Neural cell (in vitro differentiated cells): ENCODE results near the gene COTL1. TPM values are rescaled to one million over a fixed set of nuclear protein-coding genes. Genes with fewer than 3 reads are reported as not detected.

Experiments
- H2AFZ ChIP-seq: fragments of 200-600, 300-800 bp; sonication (generic), shearing (Covaris generic); 2 replicates; pipeline ENCODE4 v1.6.0; 2014; ENCODE audit warnings: low read depth, mild to moderate bottlenecking, antibody characterized with exemption, low read length, moderate library complexity
- H3F3A ChIP-seq: fragments of 200-600 bp; shearing (Covaris generic); 2 replicates; pipeline ENCODE4 v1.6.1; 2016; ENCODE audit warnings: mild to moderate bottlenecking, moderate library complexity, mixed read lengths, antibody characterized with exemption, low read length; ENCODE audit not compliant: insufficient read depth, poor library complexity, severe bottlenecking
- H3K27ac ChIP-seq: fragments of 200-600, 300-800 bp; sonication (generic), shearing (Covaris generic); 2 replicates; pipeline ENCODE4 v1.5.1; 2014; ENCODE audit warnings: mild to moderate bottlenecking, low read length, moderate library complexity
- H3K27me3 ChIP-seq: fragments of 300-800, 200-600 bp; sonication (generic), shearing (Covaris generic); 2 replicates; pipeline ENCODE4 v1.6.0; 2014; ENCODE audit warnings: mild to moderate bottlenecking, low read depth, low read length, moderate library complexity; ENCODE audit not compliant: insufficient read depth
- H3K36me3 ChIP-seq: fragments of 300-800, 200-600 bp; sonication (generic), shearing (Covaris generic); 2 replicates; pipeline ENCODE4 v1.5.1; 2014; ENCODE audit warnings: mild to moderate bottlenecking, antibody characterized with exemption, low read length, moderate library complexity; ENCODE audit not compliant: insufficient read depth
- H3K4me2 ChIP-seq: fragments of 300-800, 200-600 bp; sonication (generic), shearing (Covaris generic); 2 replicates; pipeline ENCODE4 v1.6.0; 2014; ENCODE audit warnings: mild to moderate bottlenecking, low read length
- H3K4me3 ChIP-seq: fragments of 300-800, 200-600 bp; sonication (generic), shearing (Covaris generic); 2 replicates; pipeline ENCODE4 v1.5.1; 2014; ENCODE audit warnings: mild to moderate bottlenecking, low read length, moderate library complexity
- H3K79me2 ChIP-seq: fragments of 200-600 bp; shearing (Covaris generic); replicated peaks from 2 replicates; pipeline ENCODE4 v1.6.0; 2014; ENCODE audit warnings: mild to moderate bottlenecking, low read length, moderate library complexity; ENCODE audit not compliant: insufficient read depth
- H3K9ac ChIP-seq: fragments of 300-800, 200-600 bp; sonication (generic), shearing (Covaris generic); 2 replicates; pipeline ENCODE4 v1.6.1; 2016; ENCODE audit warnings: mild to moderate bottlenecking, low read length, mixed read lengths
- H3K9me2 ChIP-seq: fragments of 200-600 bp; shearing (Covaris generic); 2 replicates; pipeline ENCODE4 v1.6.1; 2016; ENCODE audit warnings: mild to moderate bottlenecking, low read length, mixed read lengths; ENCODE audit not compliant: insufficient read depth
- H3K9me3 ChIP-seq: fragments of 200-600, 300-800 bp; sonication (generic), shearing (Covaris generic); 2 replicates; pipeline ENCODE4 v1.6.1; 2016; ENCODE audit warnings: mild to moderate bottlenecking, mixed run types, low read length, moderate library complexity, mixed read lengths
- H4K20me1 ChIP-seq: fragments of 200-600 bp; shearing (Covaris generic); 2 replicates; pipeline ENCODE4 v1.6.1; 2016; ENCODE audit warnings: mild to moderate bottlenecking, mixed run types; ENCODE audit not compliant: insufficient read depth
- CTCF ChIP-seq: fragments of 450-650 bp; IDR thresholded peaks from 2 replicates; pipeline ENCODE4 v1.5.1; 2014; ENCODE audit warnings: antibody characterized with exemption, mild to moderate bottlenecking, moderate library complexity; ENCODE audit not compliant: poor library complexity, severe bottlenecking
- EP300 ChIP-seq: fragments of 450-650 bp; conservative IDR thresholded peaks from 2 replicates; pipeline ENCODE4 v1.6.1; 2014; ENCODE audit warnings: antibody characterized with exemption, mild to moderate bottlenecking, moderate library complexity; ENCODE audit not compliant: poor library complexity, severe bottlenecking
- EZH2 ChIP-seq: fragments of 200-600, 300-800 bp; shearing (Covaris generic), sonication (generic); IDR thresholded peaks from 2 replicates; pipeline ENCODE4 v1.6.1; 2014; ENCODE audit warnings: antibody characterized with exemption, low read length, borderline replicate concordance, mild to moderate bottlenecking; ENCODE audit not compliant: insufficient read depth, poor library complexity, severe bottlenecking
- MXI1 ChIP-seq: fragments of 450-650 bp; conservative IDR thresholded peaks from 2 replicates; pipeline ENCODE4 v1.6.1; 2014; ENCODE audit warnings: antibody characterized with exemption, mild to moderate bottlenecking; ENCODE audit not compliant: poor library complexity, severe bottlenecking
- POLR2AphosphoS5 ChIP-seq: IDR thresholded peaks from 2 replicates; pipeline ENCODE4 v1.6.1; 2012
- RAD21 ChIP-seq: fragments of 450-650 bp; conservative IDR thresholded peaks from 2 replicates; pipeline ENCODE4 v1.6.1; 2014; ENCODE audit warnings: antibody characterized with exemption, mild to moderate bottlenecking, moderate library complexity
- REST ChIP-seq: IDR thresholded peaks from 2 replicates; pipeline ENCODE4 v1.6.1; 2012; ENCODE audit warnings: borderline replicate concordance
- SMC3 ChIP-seq: fragments of 450-650 bp; conservative IDR thresholded peaks from 2 replicates; pipeline ENCODE4 v1.6.1; 2014; ENCODE audit warnings: antibody characterized with exemption, mild to moderate bottlenecking, moderate library complexity; ENCODE audit not compliant: poor library complexity
- TAF1 ChIP-seq: IDR thresholded peaks from 2 replicates; pipeline ENCODE4 v1.6.1; 2012; ENCODE audit warnings: low read depth
- polyA plus RNA-seq: library from polyadenylated mRNA; depleted of rRNA; stranded (reverse); fragments of >200 nt; gene quantifications from 2 replicates; pipeline ENCODE4 v1.2.3, GENCODE V29; 2014

The COTL1 gene
- polyA plus RNA-seq, 1 donor from 2014 or later: 86.6 TPM

- H2AFZ ChIP-seq: no peak overlapping the region
- H3K27me3 ChIP-seq: no peaks in the 10 kb centered on the region
- no peak overlapping the region for H3K27ac ChIP-seq
- H3K4me2 ChIP-seq: no peak overlapping the region
- H3K79me2 ChIP-seq: no peaks in the 10 kb centered on the region
- H3K9ac ChIP-seq: no peak overlapping the region
- TF ChIP-seq POLR2AphosphoS5: no peak
- no peaks in the 10 kb centered on the region for H3K9me3 ChIP-seq
- no peak overlapping the region for H3K4me3 ChIP-seq
- H4K20me1 ChIP-seq: no peaks in the 10 kb centered on the region
- H3F3A ChIP-seq: no peaks in the 10 kb centered on the region
- no peaks in the 10 kb centered on the region for H3K9me2 ChIP-seq
- no peaks in the 10 kb centered on the region for H3K36me3 ChIP-seq
Measured at GRCh38 chr16:84563064-84563715, 54.7 kb downstream of the COTL1 start.

GRCh38 chr16:84562174-84562815, 55.6 kb downstream of the COTL1 start:
- Histone ChIP-seq H4K20me1 (no peaks in the 10 kb centered on the region), H3K4me2 (no peak overlapping the region), H3K4me3 (no peak overlapping the region), H3K27ac (no peak overlapping the region), H3F3A (no peaks in the 10 kb centered on the region), H3K9ac (no peak overlapping the region), H2AFZ (no peak overlapping the region), H3K36me3 (no peaks in the 10 kb centered on the region), H3K27me3 (no peaks in the 10 kb centered on the region), H3K9me3 (no peaks in the 10 kb centered on the region), H3K9me2 (no peaks in the 10 kb centered on the region), H3K79me2 (no peaks in the 10 kb centered on the region)
- TF ChIP-seq EP300 (no peak), SMC3 (no peak), POLR2AphosphoS5 (no peak), EZH2 (no peak), TAF1 (no peak), MXI1 (no peak)

GRCh38 chr16:84561291-84561690, 56.6 kb downstream of the COTL1 start:
- no peaks in the 10 kb centered on the region for H3K9me2 ChIP-seq
- H3K27me3 ChIP-seq: no peaks in the 10 kb centered on the region
- H3K9me3 ChIP-seq: no peaks in the 10 kb centered on the region
- no peaks in the 10 kb centered on the region for H3F3A ChIP-seq
- TF ChIP-seq EZH2 (no peak), REST (no peak), EP300 (no peak), POLR2AphosphoS5 (no peak), SMC3 (no peak), RAD21 (no peak), CTCF (no peak), TAF1 (no peak), MXI1 (no peak)
- no peak overlapping the region for H3K9ac ChIP-seq
- no peak overlapping the region for H2AFZ ChIP-seq
- H3K27ac ChIP-seq: no peak overlapping the region
- no peak overlapping the region for H3K4me2 ChIP-seq
- no peaks in the 10 kb centered on the region for H4K20me1 ChIP-seq
- no peak overlapping the region for H3K4me3 ChIP-seq
- no peaks in the 10 kb centered on the region for H3K36me3 ChIP-seq
- no peaks in the 10 kb centered on the region for H3K79me2 ChIP-seq
